BLaER1 (cell line): ENCODE results near the gene CCDC85A.

Experiments
- H3K27ac ChIP-seq: shearing (Covaris generic); formaldehyde crosslinking; 2 replicates; pipeline ENCODE4 v1.8.1; 2022
- H3K27me3 ChIP-seq: shearing (Covaris generic); formaldehyde crosslinking; 2 replicates; pipeline ENCODE4 v1.8.1; 2022
- H3K36me3 ChIP-seq: shearing (Covaris generic); formaldehyde crosslinking; 2 replicates; pipeline ENCODE4 v1.8.1; 2022
- H3K4me1 ChIP-seq: shearing (Covaris generic); formaldehyde crosslinking; 2 replicates; pipeline ENCODE4 v1.8.1; 2022
- H3K4me2 ChIP-seq: shearing (Covaris generic); formaldehyde crosslinking; 2 replicates; pipeline ENCODE4 v1.8.1; 2022
- H3K4me3 ChIP-seq: shearing (Covaris generic); formaldehyde crosslinking; 2 replicates; pipeline ENCODE4 v1.8.1; 2022
- H3K9ac ChIP-seq: shearing (Covaris generic); formaldehyde crosslinking; 2 replicates; pipeline ENCODE4 v1.8.1; 2022
- H3K9me3 ChIP-seq: shearing (Covaris generic); formaldehyde crosslinking; 2 replicates; pipeline ENCODE4 v1.8.1; 2022
- H4K20me1 ChIP-seq: shearing (Covaris generic); formaldehyde crosslinking; 2 replicates; pipeline ENCODE4 v1.8.1; 2022
- Cebpa-rat ChIP-seq: shearing (Covaris generic); IDR thresholded peaks from 2 replicates; pipeline ENCODE4 v1.8.1; 2022

CCDC85A gene

GRCh38 chr2:56169521-56169920 lies 14.3 kb upstream of the CCDC85A start:
- no peak overlapping the region for H3K4me2 ChIP-seq

GRCh38 chr2:56170504-56170903 lies 13.3 kb upstream of the CCDC85A start:
- Histone ChIP-seq H3K36me3 (no peaks in the 10 kb centered on the region), H3K27ac (no peak overlapping the region), H3K9me3 (no peaks in the 10 kb centered on the region), H3K27me3 (no peaks in the 10 kb centered on the region), H4K20me1 (no peaks in the 10 kb centered on the region), H3K4me2 (no peak overlapping the region), H3K4me3 (no peak overlapping the region), H3K4me1 (no peaks in the 10 kb centered on the region), H3K9ac (no peak overlapping the region)
- no peak for TF ChIP-seq Cebpa-rat

More at GRCh38 chr2:56169521-56169920, 14.3 kb upstream of the CCDC85A start:
- Histone ChIP-seq H3K27ac (no peak overlapping the region), H3K4me1 (no peaks in the 10 kb centered on the region), H3K4me3 (no peak overlapping the region), H3K36me3 (no peaks in the 10 kb centered on the region), H3K27me3 (no peaks in the 10 kb centered on the region), H3K9me3 (no peaks in the 10 kb centered on the region), H3K9ac (no peak overlapping the region), H4K20me1 (no peaks in the 10 kb centered on the region)
- TF ChIP-seq Cebpa-rat = no peak

- no peak overlapping the region for H3K27ac ChIP-seq
- H3K36me3 ChIP-seq = no peaks in the 10 kb centered on the region
- no peaks in the 10 kb centered on the region for H3K27me3 ChIP-seq
- H3K9me3 ChIP-seq = no peaks in the 10 kb centered on the region
- H3K4me1 ChIP-seq = no peaks in the 10 kb centered on the region
- no peaks in the 10 kb centered on the region for H4K20me1 ChIP-seq
- no peak overlapping the region for H3K9ac ChIP-seq
- H3K4me2 ChIP-seq = no peak overlapping the region
- TF ChIP-seq Cebpa-rat = no peak
- H3K4me3 ChIP-seq = no peak overlapping the region
Observed at GRCh38 chr2:56170988-56171387, 12.8 kb upstream of the CCDC85A start.

GRCh38 chr2:56175779-56176178 lies 8.0 kb upstream of the CCDC85A start:
- Histone ChIP-seq H3K4me1 (no peaks in the 10 kb centered on the region), H3K9ac (no peak overlapping the region), H3K4me3 (no peak overlapping the region), H3K36me3 (no peaks in the 10 kb centered on the region), H3K4me2 (no peak overlapping the region), H4K20me1 (no peaks in the 10 kb centered on the region), H3K27me3 (no peaks in the 10 kb centered on the region), H3K9me3 (no peaks in the 10 kb centered on the region), H3K27ac (no peak overlapping the region)
- TF ChIP-seq Cebpa-rat = no peak

- no peaks in the 10 kb centered on the region for H4K20me1 ChIP-seq
- H3K27me3 ChIP-seq = no peaks in the 10 kb centered on the region
- no peak for TF ChIP-seq Cebpa-rat
- H3K4me2 ChIP-seq = no peak overlapping the region
- no peak overlapping the region for H3K9ac ChIP-seq
- no peak overlapping the region for H3K27ac ChIP-seq
- peaks cover under 1% of the 10 kb centered on the region; the same call in 1 of the 2 replicates for H3K4me1 ChIP-seq
- H3K9me3 ChIP-seq = no peaks in the 10 kb centered on the region
- no peak overlapping the region for H3K4me3 ChIP-seq
- H3K36me3 ChIP-seq = no peaks in the 10 kb centered on the region
Observed at GRCh38 chr2:56177420-56178220, 6.2 kb upstream of the CCDC85A start.

GRCh38 chr2:56179931-56180330 lies 3.9 kb upstream of the CCDC85A start:
- peaks cover 13% of the 10 kb centered on the region for H3K27me3 ChIP-seq
- H3K36me3 ChIP-seq = no peaks in the 10 kb centered on the region
- TF ChIP-seq Cebpa-rat = no peak

GRCh38 chr2:56182420-56182819 lies 1.4 kb upstream of the CCDC85A start:
- peaks cover 38% of the 10 kb centered on the region for H3K27me3 ChIP-seq

More at GRCh38 chr2:56179931-56180330, 3.9 kb upstream of the CCDC85A start:
- Histone ChIP-seq H3K4me2 (no peak overlapping the region), H4K20me1 (no peaks in the 10 kb centered on the region), H3K9me3 (no peaks in the 10 kb centered on the region), H3K4me1 (peaks cover 6% of the 10 kb centered on the region), H3K27ac (no peak overlapping the region), H3K9ac (no peak overlapping the region), H3K4me3 (no peak overlapping the region)

GRCh38 chr2:56184500-56185011 lies 766 bp downstream of the CCDC85A start:
- Histone ChIP-seq H3K27me3 (peaks cover 42% of the 10 kb centered on the region), H3K36me3 (no peaks in the 10 kb centered on the region), H3K9me3 (no peaks in the 10 kb centered on the region), H3K4me3 (peak overlapping the region; percentile 74), H3K27ac (no peak overlapping the region), H3K4me1 (peaks cover 13% of the 10 kb centered on the region), H3K4me2 (peak overlapping the region; percentile 83), H3K9ac (0 out of 2 replicates have a peak overlapping the region, but pooled peaks have one; percentile 25), H4K20me1 (no peaks in the 10 kb centered on the region)
- no peak for TF ChIP-seq Cebpa-rat

More at GRCh38 chr2:56182420-56182819, 1.4 kb upstream of the CCDC85A start:
- Histone ChIP-seq H4K20me1 (no peaks in the 10 kb centered on the region), H3K4me2 (peak overlapping the region; percentile 83; the same call in 1 of the 2 replicates), H3K36me3 (no peaks in the 10 kb centered on the region), H3K4me3 (no peak overlapping the region), H3K9ac (no peak overlapping the region), H3K4me1 (peaks cover 13% of the 10 kb centered on the region), H3K27ac (no peak overlapping the region), H3K9me3 (no peaks in the 10 kb centered on the region)
- TF ChIP-seq Cebpa-rat = no peak

GRCh38 chr2:56185101-56185581 lies 1.4 kb downstream of the CCDC85A start:
- H3K27me3 ChIP-seq = peaks cover 42% of the 10 kb centered on the region
- peak overlapping the region; percentile 74 for H3K4me3 ChIP-seq
- H3K4me1 ChIP-seq = peaks cover 13% of the 10 kb centered on the region
- H3K9me3 ChIP-seq = no peaks in the 10 kb centered on the region
- no peak overlapping the region for H3K9ac ChIP-seq
- no peaks in the 10 kb centered on the region for H4K20me1 ChIP-seq
- no peaks in the 10 kb centered on the region for H3K36me3 ChIP-seq
- no peak for TF ChIP-seq Cebpa-rat
- H3K4me2 ChIP-seq = peak overlapping the region; percentile 83
- no peak overlapping the region for H3K27ac ChIP-seq

GRCh38 chr2:56185582-56186046 lies 1.8 kb downstream of the CCDC85A start:
- Histone ChIP-seq H3K27ac (no peak overlapping the region), H3K4me3 (no peak overlapping the region), H3K36me3 (no peaks in the 10 kb centered on the region), H3K4me2 (peak overlapping the region; percentile 83), H3K27me3 (peaks cover 42% of the 10 kb centered on the region), H4K20me1 (no peaks in the 10 kb centered on the region), H3K9ac (no peak overlapping the region), H3K9me3 (no peaks in the 10 kb centered on the region), H3K4me1 (peaks cover 13% of the 10 kb centered on the region)
- TF ChIP-seq Cebpa-rat = no peak
